Activated naive CD4-positive, alpha-beta T cell (primary cell): ENCODE results near the gene WNT11.
"Not testable (repeated sequence)": the region's sequence is repeated elsewhere in the genome, so short reads cannot be mapped to it uniquely, and the experiment has no call there.

Source experiments
- DNase-seq, 4 experiments: peaks; one replicate each; lab custom pipeline; 2025; lab: John Stamatoyannopoulos, UW

The WNT11 gene

DNA sequence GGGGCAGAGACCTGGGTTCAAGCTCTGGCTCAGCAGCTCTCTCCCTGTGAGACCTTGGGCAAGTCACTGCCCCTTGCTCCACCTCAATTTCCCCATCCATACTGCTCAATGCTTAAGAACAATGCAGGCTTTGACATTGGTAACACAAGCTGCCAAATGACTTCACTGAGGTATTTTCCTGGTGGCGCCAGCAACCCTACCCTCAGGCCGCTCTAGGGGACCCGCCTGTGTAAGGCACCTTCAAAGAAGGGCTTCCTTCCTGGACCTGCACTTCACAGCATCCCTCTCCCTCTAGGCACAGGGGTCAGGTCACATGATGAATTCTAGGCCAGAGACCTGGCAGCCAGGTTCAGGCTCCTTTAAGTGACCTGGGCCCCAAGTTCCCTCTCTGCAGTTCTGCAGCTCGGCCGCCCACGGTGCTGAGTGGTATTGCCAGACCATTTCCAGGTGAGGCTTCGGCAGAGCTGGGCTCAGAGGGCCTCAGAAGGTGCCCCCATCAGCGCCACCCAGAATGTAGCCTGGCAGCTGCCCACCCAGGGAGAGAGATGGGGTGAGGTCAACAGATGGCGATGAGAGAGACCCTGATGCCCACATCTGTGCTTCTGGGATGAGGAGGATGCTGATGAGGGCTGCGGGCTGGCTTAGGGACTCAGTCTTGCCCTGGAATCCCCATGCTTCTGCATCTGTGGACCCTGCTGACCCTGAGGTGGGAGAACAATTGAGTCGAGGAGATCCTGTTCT is 4.5 kb downstream of the WNT11 start:
- no peak for DNase-seq

GRCh38 chr11:76201056-76201455 is 5.2 kb downstream of the WNT11 start:
- no peak for DNase-seq

DNA sequence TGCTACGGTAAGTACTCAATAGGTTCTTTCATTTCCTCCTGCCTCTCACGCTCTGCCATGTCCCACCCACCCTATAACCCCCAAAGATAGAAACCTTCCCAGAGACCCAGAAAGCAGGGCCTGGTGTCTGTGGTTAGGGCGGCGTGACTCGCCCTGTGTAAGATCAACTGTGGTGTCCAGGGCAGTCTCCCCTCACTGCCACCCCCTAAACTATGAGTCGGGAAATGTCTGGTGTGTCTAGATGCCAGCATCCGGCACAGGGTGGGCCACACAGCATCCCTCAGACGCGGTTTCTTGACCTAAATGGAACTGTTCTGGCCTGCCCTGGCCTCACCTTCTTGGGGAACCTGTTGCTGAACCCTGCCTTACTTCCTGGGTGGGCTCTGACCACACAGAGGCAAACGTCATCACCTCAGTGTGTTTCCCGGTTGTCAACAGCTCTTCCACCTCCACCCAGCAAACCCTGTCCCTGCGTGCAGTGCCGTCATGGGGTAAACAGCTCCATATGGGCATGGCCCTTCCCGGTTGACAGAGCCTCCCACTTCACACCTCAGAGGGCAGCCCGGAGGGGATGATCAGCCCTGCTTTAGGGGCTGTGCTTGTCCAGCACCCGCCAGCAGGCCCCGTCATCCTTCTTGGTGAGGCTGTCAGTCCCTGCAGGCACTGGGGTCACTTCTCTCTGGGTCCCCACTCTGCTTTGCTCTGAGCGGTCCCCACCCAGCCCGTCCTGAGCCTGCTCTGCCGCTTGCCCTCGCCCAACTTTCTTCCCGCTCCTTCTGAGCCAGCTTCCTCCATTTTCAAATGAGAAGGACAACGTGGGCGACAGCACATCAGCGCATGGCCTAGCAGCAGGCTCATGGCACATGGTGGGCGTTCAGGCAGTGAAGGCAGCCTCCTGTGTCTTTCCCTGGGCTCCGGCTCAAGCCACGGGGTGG is 6.0 kb downstream of the WNT11 start:
- no peak for DNase-seq

GRCh38 chr11:76198691-76199090 is 7.6 kb downstream of the WNT11 start:
- DNase-seq, result not testable (repeated sequence)

- no peak for DNase-seq
These were observed 8.2 kb downstream of the WNT11 start for GRCh38 chr11:76197941-76198640.

GRCh38 chr11:76197332-76197731 is 9.0 kb downstream of the WNT11 start:
- no peak for DNase-seq

GRCh38 chr11:76196849-76197248 is 9.5 kb downstream of the WNT11 start:
- DNase-seq, result no peak

- DNase-seq, result no peak
These were observed 11.2 kb downstream of the WNT11 start for GRCh38 chr11:76194872-76195668.

DNA sequence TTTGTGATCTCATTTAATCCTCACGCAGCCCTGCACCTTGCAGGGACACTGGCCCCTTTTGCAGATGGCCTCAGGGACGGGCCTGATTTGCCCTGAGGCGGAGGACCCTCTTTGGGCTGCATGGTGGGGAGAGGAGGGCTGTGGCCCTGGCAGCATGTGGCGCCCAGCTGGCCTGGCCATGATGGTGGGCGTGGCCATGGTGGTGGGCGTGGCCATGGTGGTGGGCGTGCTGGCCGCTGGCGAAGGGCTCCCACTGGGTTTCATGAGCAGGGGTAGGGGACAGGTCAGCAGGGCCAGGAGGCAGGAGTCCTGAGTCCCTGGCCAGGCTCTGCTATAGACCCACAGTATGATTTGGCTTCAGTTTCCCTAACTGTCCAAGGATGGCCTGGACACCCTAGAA is 13.1 kb downstream of the WNT11 start:
- DNase-seq, result no peak

DNA sequence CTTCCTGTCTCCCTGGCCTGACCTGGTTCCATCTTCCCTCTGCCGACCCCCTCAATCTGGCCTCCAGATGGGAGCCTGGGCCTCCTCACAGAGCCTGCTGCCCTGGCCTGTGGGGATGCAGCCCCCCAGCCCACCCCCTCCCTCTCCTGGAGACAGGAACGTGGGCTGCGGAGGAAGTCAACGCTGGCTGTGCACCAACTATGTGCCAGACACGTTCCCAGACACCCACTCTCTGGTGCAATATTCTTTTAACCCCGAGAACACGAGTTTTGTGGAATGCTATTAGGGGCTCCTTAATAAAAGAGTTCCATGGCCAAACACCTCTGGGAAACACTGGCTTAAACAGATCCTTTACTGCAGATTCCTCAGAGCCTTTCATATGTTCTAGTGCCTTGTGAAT is 15.9 kb downstream of the WNT11 start:
- DNase-seq, result no peak

DNA sequence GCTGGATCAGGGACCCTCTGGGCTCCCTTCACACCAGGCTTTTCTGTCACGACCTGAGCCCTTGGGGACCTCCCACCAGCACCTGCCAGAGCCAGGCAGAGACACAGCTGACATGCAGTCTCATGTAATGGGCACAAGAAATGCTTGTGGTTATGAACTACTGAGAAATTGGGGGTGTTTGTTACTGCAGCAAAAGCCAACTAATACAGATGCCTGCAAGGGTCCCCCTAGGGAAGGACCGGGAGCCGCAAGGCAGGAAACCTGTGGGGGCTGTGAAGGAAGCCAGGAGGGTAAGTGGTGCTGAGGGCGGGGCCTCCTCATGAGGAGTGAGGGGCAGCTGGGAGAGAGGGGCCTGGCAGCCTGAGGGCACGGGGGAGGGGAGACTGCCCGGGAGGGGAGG is 16.6 kb downstream of the WNT11 start:
- DNase-seq, result no peak

DNA sequence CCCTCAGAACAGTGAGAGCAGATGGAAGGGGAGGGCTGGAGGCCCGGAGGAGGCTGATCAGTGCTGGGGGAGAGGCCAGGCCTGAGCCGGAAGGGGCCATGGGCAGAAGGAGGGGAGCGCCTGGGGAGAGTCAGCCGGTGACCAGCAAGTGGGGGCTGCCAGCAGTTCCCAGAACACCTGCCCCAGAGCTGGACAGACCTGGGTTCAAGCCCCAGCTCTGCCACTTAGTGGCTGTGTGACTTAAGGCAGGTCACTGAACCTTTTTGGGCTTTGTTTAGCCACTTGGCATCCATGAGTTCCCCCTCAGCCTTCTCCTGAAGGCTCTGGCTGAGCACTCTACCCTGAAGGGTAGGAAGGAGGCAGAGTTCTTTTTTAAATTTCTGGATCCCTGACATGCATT is 17.4 kb downstream of the WNT11 start:
- no peak for DNase-seq

DNA sequence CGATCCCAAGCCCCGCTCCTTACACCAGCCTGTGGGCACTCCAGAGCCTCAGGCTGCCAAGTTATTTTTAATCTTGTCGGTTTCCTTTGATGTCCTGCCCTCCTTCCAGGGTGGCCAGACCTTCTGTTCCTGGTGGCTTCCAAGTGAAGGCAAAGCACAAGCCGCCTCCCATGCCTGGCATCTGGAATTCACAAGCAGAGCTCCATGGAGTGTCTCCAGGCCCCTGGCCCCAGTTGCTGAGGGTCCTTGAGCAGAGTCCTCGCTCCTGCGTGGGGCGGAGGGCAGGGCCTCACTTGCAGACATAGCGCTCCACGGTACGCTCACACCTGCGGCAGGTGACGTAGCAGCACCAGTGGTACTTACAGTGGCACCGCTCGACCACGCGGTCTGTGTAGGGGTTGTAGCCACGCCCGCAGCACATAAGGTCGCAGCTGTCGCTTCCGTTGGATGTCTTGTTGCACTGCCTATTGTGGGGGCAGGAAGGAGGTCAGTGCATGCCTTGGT is 19.5 kb downstream of the WNT11 start:
- DNase-seq, result no peak

DNA sequence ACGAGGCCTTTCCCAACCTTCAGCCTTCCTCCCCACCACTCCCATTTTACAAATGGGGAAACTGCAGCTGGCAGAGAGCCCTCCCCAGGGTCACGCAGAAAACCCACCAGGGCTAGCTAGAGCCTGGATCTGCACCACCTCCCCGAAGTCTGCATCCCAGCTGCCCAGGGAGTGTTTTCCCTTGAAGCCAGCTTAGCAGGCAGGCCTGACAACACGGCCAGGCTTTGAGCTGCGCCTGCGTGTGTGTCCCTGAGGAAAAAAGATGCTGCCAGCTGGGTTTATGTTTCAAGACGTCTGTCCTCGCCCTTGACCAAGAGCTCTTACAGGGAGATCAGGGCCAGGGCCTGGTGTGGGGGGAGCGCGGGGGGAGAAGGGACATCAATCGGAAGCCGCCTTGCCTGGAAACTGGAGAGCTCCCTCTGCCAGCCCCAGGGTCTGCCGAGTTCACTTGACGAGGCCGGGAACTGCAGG is 20.3 kb downstream of the WNT11 start:
- no peak for DNase-seq

- no peak for DNase-seq
These were observed 20.8 kb downstream of the WNT11 start for GRCh38 chr11:76185511-76185910.

- DNase-seq, result no peak
These were observed 21.7 kb downstream of the WNT11 start for GRCh38 chr11:76184551-76184993.

DNA sequence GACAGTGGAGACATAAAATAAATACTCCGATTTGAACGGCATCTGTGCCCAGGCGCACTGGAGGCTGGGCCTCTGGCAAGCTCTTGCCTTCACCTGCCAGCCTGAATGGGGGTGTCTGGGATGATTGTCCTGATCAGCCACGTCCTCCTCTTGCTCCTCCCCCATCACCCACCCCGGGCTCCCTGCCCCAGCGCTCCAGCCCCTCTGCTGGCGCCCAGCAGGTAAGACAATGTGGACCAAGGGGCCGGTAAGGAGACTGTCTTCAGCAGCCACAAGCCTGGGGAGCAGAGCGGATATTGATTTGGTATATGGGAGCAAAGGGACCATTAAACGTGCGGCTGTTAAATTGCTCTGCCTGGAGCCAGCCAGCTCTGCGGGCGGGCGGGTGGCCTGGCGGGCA is 24.9 kb downstream of the WNT11 start:
- DNase-seq, result no peak

- no peak for DNase-seq
These were observed 27.2 kb downstream of the WNT11 start for GRCh38 chr11:76179147-76179546.

DNA sequence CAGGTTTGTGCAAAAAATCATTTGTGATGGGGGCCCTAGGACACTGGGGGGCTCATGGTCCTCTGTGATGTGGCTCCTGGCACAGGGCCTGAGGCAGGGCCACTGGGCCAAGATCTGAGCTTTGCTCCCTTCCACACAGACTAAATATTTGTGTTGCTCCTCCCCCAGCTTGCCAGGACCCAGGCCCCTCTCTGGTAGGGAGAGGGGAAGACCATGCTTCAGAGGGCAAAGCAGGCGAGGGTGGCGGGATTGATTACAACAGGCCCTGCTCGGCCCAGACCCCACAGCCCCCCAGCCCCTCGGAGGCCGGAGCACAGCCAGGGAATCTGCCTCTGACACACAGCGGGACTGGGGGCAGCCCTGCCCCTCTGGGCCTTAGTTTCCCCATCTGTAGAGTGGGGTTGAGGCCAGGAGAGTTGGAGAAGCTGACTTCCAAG is 29.0 kb downstream of the WNT11 start:
- no peak for DNase-seq

DNA sequence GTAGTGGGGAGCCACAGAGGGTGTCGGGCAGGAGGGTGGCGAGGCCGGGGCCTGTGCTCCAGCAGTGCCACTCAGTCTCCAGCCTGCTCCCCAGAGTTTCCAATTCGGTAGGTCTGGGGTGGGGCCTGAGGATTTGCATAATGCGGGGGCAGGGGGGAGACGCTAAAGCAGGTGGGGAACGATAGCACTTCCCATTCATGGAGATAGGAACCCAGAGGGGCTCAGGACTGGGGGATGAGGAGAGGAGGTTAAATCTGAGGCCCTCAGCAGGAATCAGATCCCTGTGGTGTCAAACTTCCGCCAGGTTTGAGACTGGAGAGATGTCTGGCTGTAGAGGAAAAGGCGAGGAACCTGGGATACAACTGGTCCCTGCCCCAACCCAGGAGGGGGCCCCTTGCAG is 29.8 kb downstream of the WNT11 start:
- DNase-seq, result no peak

DNA sequence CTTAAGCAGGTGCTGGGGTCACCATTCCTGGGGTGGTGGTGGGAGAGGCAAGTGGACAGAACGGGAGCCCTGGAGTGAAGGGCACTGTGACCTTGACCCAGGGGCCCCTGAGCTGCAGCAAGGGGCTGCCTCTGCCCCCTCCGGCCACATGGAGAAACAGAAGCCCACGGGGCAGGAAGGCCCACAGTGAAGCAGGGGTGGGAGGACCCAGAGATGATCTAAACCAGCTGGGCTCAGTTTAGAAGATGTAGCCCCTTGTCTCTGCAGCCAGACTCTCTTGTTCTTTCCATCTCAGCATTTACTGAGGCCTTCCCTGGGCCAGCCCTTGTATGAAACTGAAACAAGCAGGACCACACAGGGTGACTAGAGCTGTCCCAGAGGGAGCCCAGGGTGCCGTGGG is 30.5 kb downstream of the WNT11 start:
- DNase-seq, result no peak
